Neuronal stem cell (in vitro differentiated cells): ENCODE results near the gene PFKFB3.

Source experiments
- DNase-seq: peaks from one replicate; pipeline ENCODE4 v3.0.0-alpha.2; 2013; ENCODE audit warnings: low spot score
- H2AFZ ChIP-seq: one replicate; pipeline ENCODE4 v1.6.1; 2013; ENCODE audit warnings: mild to moderate bottlenecking, low read length, inconsistent platforms
- H2AK5ac ChIP-seq: 2 replicates; pipeline ENCODE4 v1.6.1; 2013; ENCODE audit warnings: low read depth, mild to moderate bottlenecking, inconsistent platforms, low read length, moderate library complexity, mixed read lengths
- H2BK120ac ChIP-seq: 2 replicates; pipeline ENCODE4 v1.6.1; 2013; ENCODE audit warnings: low read depth, mild to moderate bottlenecking, inconsistent platforms, low read length, moderate library complexity, mixed read lengths
- H2BK12ac ChIP-seq: one replicate; pipeline ENCODE4 v1.6.1; 2013; ENCODE audit warnings: low read length, inconsistent platforms
- H2BK15ac ChIP-seq: 2 replicates; pipeline ENCODE4 v1.6.1; 2013; ENCODE audit warnings: mild to moderate bottlenecking, low read length, inconsistent platforms, mixed read lengths
- H2BK5ac ChIP-seq: one replicate; pipeline ENCODE4 v1.6.1; 2013; ENCODE audit warnings: inconsistent platforms, mild to moderate bottlenecking, low read length, moderate library complexity
- H3K14ac ChIP-seq: one replicate; pipeline ENCODE4 v1.6.1; 2013; ENCODE audit warnings: low read length, inconsistent platforms
- H3K18ac ChIP-seq: 2 replicates; pipeline ENCODE4 v1.6.1; 2013; ENCODE audit warnings: low read length, inconsistent platforms
- H3K23ac ChIP-seq: 2 replicates; pipeline ENCODE4 v1.6.1; 2013; ENCODE audit warnings: low read depth, mild to moderate bottlenecking, mixed read lengths, low read length, inconsistent platforms; ENCODE audit not compliant: poor library complexity
- H3K27ac ChIP-seq: replicated peaks from 3 replicates; pipeline ENCODE4 v1.5.1; 2013; ENCODE audit warnings: low read length, inconsistent platforms
- H3K27me3 ChIP-seq, 3 experiments: 2 replicates each; pipeline ENCODE4 v1.6.1; 2013; ENCODE audit warnings: low read length in 3 of 3, mild to moderate bottlenecking in 2 of 3, inconsistent platforms in 1 of 3, low read depth in 1 of 3, mixed read lengths in 1 of 3, moderate library complexity in 1 of 3; ENCODE audit not compliant: control insufficient read depth in 3 of 3, insufficient read depth in 3 of 3
- H3K36me3 ChIP-seq, 2 donors: replicated peaks in 1 of 2; 2 replicates each; pipeline ENCODE4 v1.6.1; 2013; ENCODE audit warnings: low read length in 2 of 2; ENCODE audit not compliant: control insufficient read depth in 2 of 2, insufficient read depth in 2 of 2
- H3K4ac ChIP-seq: 2 replicates; pipeline ENCODE4 v1.6.1; 2013; ENCODE audit warnings: inconsistent platforms, mild to moderate bottlenecking, low read length, moderate library complexity
- H3K4me1 ChIP-seq, 2 donors: 1 replicate in 1 of 2; 2 replicates in 1 of 2; pipeline ENCODE4 v1.6.1; 2013; ENCODE audit warnings: low read length in 2 of 2, low read depth in 1 of 2; ENCODE audit not compliant: control insufficient read depth in 2 of 2, insufficient read depth in 1 of 2
- H3K4me2 ChIP-seq: one replicate; pipeline ENCODE4 v1.6.1; 2013; ENCODE audit warnings: mild to moderate bottlenecking, low read length, inconsistent platforms; ENCODE audit not compliant: insufficient read depth, poor library complexity, severe bottlenecking
- H3K4me3 ChIP-seq, 2 donors: 2 replicates each; pipeline ENCODE4 v1.5.1; 2013; ENCODE audit warnings: low read length in 2 of 2, mild to moderate bottlenecking in 2 of 2, inconsistent platforms in 1 of 2, moderate library complexity in 1 of 2
- H3K79me1 ChIP-seq: one replicate; pipeline ENCODE4 v1.6.1; 2013; ENCODE audit warnings: low read depth, mild to moderate bottlenecking, inconsistent platforms, low read length, moderate library complexity
- H3K9ac ChIP-seq: one replicate; pipeline ENCODE4 v1.6.1; 2013; ENCODE audit warnings: mild to moderate bottlenecking, low read depth, low read length, inconsistent platforms; ENCODE audit not compliant: poor library complexity
- H3K9me3 ChIP-seq, 2 donors: replicated peaks in 1 of 2; 2 replicates each; pipeline versions ENCODE3 to v1.6.1; 2013; ENCODE audit warnings: low read length in 2 of 2, mild to moderate bottlenecking in 2 of 2, inconsistent platforms in 1 of 2, low read depth in 1 of 2, mixed read lengths in 1 of 2, moderate library complexity in 1 of 2; ENCODE audit not compliant: control insufficient read depth in 2 of 2, insufficient read depth in 1 of 2
- H4K8ac ChIP-seq: one replicate; pipeline ENCODE4 v1.6.1; 2013; ENCODE audit warnings: low read depth, mild to moderate bottlenecking, inconsistent platforms, low read length, moderate library complexity
- H4K91ac ChIP-seq: one replicate; pipeline ENCODE4 v1.6.1; 2013; ENCODE audit warnings: low read length, low read depth, mild to moderate bottlenecking, inconsistent platforms; ENCODE audit not compliant: poor library complexity
- WGBS, 2 donors: extraction: QIAGEN DNeasy Blood & Tissue Kit; methylation state at CpG; one replicate each; pipeline ENCODE4 v1.1.7; 2013; ENCODE audit warnings: missing lambda C conversion rate in 2 of 2, mixed read lengths in 1 of 2; ENCODE audit not compliant: insufficient read length in 2 of 2, insufficient replicate concordance in 1 of 2; ENCODE audit errors: extremely low coverage in 2 of 2; 5-methylcytosine and 5-hydroxymethylcytosine counted together

The PFKFB3 gene

GRCh38 chr10:6228010-6228511, 25.3 kb downstream of the PFKFB3 start:
- Histone ChIP-seq H3K27ac (no peak overlapping the region), H2AFZ (no peak overlapping the region), H3K36me3 (peaks cover 61 to 97% of the 10 kb centered on the region in 2 donors)

GRCh38 chr10:6228647-6229046, 25.9 kb downstream of the PFKFB3 start:
- no peak overlapping the region for H3K4me3 ChIP-seq
- H3K4me2 ChIP-seq, result no peak overlapping the region
- no CpG with 5 or more reads among the region's 5 CpGs for WGBS, 2 donors
- no peak for DNase-seq
- no peak overlapping the region for H3K27ac ChIP-seq
- H2BK120ac ChIP-seq, result no peak overlapping the region
- no peaks in the 10 kb centered on the region for H3K27me3 ChIP-seq
- no peak overlapping the region for H2AFZ ChIP-seq
- H2BK15ac ChIP-seq, result no peak overlapping the region
- H3K9ac ChIP-seq, result no peak overlapping the region
- peak overlapping the region; percentile 5 for H2BK5ac ChIP-seq
- no peak overlapping the region for H3K4ac ChIP-seq
- H3K23ac ChIP-seq, result no peak overlapping the region
- no peak overlapping the region for H3K14ac ChIP-seq
- H3K18ac ChIP-seq, result no peak overlapping the region
- H3K36me3 ChIP-seq, result peaks cover 61 to 97% of the 10 kb centered on the region in 2 donors
- no peak overlapping the region for H2BK12ac ChIP-seq
- peaks cover 17% of the 10 kb centered on the region for H3K79me1 ChIP-seq
- H4K91ac ChIP-seq, result no peak overlapping the region
- no peaks in the 10 kb centered on the region for H3K4me1 ChIP-seq
- H2AK5ac ChIP-seq, result no peak overlapping the region
- peaks cover 0 to 1% of the 10 kb centered on the region in 2 donors for H3K9me3 ChIP-seq
- no peak overlapping the region for H4K8ac ChIP-seq

More at GRCh38 chr10:6228010-6228511, 25.3 kb downstream of the PFKFB3 start:
- no peak overlapping the region for H4K8ac ChIP-seq
- H2BK5ac ChIP-seq, result no peak overlapping the region
- H3K14ac ChIP-seq, result no peak overlapping the region
- peaks cover 0 to 1% of the 10 kb centered on the region in 2 donors for H3K9me3 ChIP-seq
- no CpG with 5 or more reads among the region's 20 CpGs for WGBS, 2 donors
- H3K4me1 ChIP-seq, result no peaks in the 10 kb centered on the region
- no peak for DNase-seq
- peak overlapping the region; percentile 17 for H3K23ac ChIP-seq
- no peak overlapping the region for H3K4me2 ChIP-seq
- H3K18ac ChIP-seq, result no peak overlapping the region
- no peak overlapping the region for H4K91ac ChIP-seq
- H3K79me1 ChIP-seq, result peaks cover 19% of the 10 kb centered on the region
- H2BK120ac ChIP-seq, result no peak overlapping the region
- H2AK5ac ChIP-seq, result no peak overlapping the region
- no peak overlapping the region for H3K4ac ChIP-seq
- no peak overlapping the region for H2BK15ac ChIP-seq
- H3K27me3 ChIP-seq, result no peaks in the 10 kb centered on the region
- H3K4me3 ChIP-seq, result peak overlapping the region in 1 of 2 donors; percentile 19
- no peak overlapping the region for H2BK12ac ChIP-seq
- peak overlapping the region; percentile 16 for H3K9ac ChIP-seq

GRCh38 chr10:6229290-6229689, 26.6 kb downstream of the PFKFB3 start:
- no CpG with 5 or more reads among the region's 15 CpGs for WGBS, 2 donors
- peak overlapping the region; percentile 5 for H2BK5ac ChIP-seq
- H2BK120ac ChIP-seq, result no peak overlapping the region
- no peaks in the 10 kb centered on the region for H3K9me3 ChIP-seq
- H2BK15ac ChIP-seq, result no peak overlapping the region
- H3K36me3 ChIP-seq, result peaks cover 63 to 97% of the 10 kb centered on the region in 2 donors
- no peak overlapping the region for H3K4ac ChIP-seq
- H3K14ac ChIP-seq, result no peak overlapping the region
- H3K27me3 ChIP-seq, result no peaks in the 10 kb centered on the region
- peak overlapping the region; percentile 52 for H3K23ac ChIP-seq
- no peak overlapping the region for H2AFZ ChIP-seq
- H2AK5ac ChIP-seq, result no peak overlapping the region
- H4K91ac ChIP-seq, result no peak overlapping the region
- no peaks in the 10 kb centered on the region for H3K4me1 ChIP-seq
- H2BK12ac ChIP-seq, result no peak overlapping the region
- no peak for DNase-seq
- no peak overlapping the region for H3K27ac ChIP-seq
- H3K18ac ChIP-seq, result no peak overlapping the region
- no peak overlapping the region for H3K4me2 ChIP-seq
- H3K79me1 ChIP-seq, result peaks cover 17% of the 10 kb centered on the region
- H3K4me3 ChIP-seq, result no peak overlapping the region
- no peak overlapping the region for H3K9ac ChIP-seq
- no peak overlapping the region for H4K8ac ChIP-seq

GRCh38 chr10:6229746-6230145, 27.0 kb downstream of the PFKFB3 start:
- no peak for DNase-seq
- Histone ChIP-seq H2BK12ac (no peak overlapping the region), H3K4me3 (no peak overlapping the region), H2AFZ (no peak overlapping the region), H2BK5ac (peak overlapping the region; percentile 5), H3K23ac (no peak overlapping the region), H4K91ac (no peak overlapping the region), H3K4ac (no peak overlapping the region), H3K4me1 (no peaks in the 10 kb centered on the region), H3K9me3 (no peaks in the 10 kb centered on the region), H3K79me1 (peaks cover 17% of the 10 kb centered on the region), H3K27ac (no peak overlapping the region), H3K36me3 (peaks cover 63 to 97% of the 10 kb centered on the region in 2 donors), H2AK5ac (no peak overlapping the region), H3K27me3 (no peaks in the 10 kb centered on the region), H3K9ac (no peak overlapping the region), H3K14ac (no peak overlapping the region), H3K18ac (no peak overlapping the region), H3K4me2 (no peak overlapping the region), H2BK120ac (no peak overlapping the region), H2BK15ac (no peak overlapping the region), H4K8ac (no peak overlapping the region)
- WGBS, 2 donors, result no CpG with 5 or more reads among the region's 13 CpGs
